OCI-LY1 (cell line): ENCODE results near the gene ACAD11.

Source experiments
- CTCF ChIP-seq: fragments of 200-600 bp; sonication (generic), shearing (Covaris generic); IDR thresholded peaks from 2 replicates; pipeline ENCODE4 v1.5.1; 2017; ENCODE audit warnings: mild to moderate bottlenecking, antibody characterized with exemption, low read length, moderate library complexity, mixed read lengths
- EZH2 ChIP-seq: fragments of 200-600 bp; sonication (generic), shearing (Covaris generic); IDR thresholded peaks from 2 replicates; pipeline ENCODE4 v1.8.0; 2017; ENCODE audit warnings: borderline replicate concordance, mixed run types, mild to moderate bottlenecking, antibody characterized with exemption, low read length, moderate library complexity, mixed read lengths

DNA sequence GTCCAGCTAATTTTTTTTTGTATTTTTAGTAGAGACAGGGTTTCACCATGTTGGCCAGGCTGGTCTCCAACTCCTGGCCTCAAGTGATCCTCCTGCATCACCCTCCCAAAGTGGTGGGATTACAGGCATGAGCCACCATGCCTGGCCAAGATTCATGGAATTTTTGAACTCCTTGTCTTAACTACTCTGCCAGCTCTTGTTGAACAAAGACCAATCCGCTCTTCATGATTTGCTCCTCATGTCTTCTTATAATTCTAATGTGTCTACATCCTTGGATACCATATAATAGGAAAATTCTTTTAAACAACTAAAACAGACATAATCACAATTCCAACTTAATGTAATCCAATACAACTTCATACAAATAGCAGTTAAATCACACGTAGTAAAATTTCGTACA lies 21.8 kb upstream of the ACAD11 start:
- no peak for TF ChIP-seq EZH2
- no peak for TF ChIP-seq CTCF
